ENCODE measurements around the gene ZBTB20.

GRCh38 chr3:114400371-114400770 lies 746.7 kb downstream of the ZBTB20 start:
- TF ChIP-seq, protein P1, sequence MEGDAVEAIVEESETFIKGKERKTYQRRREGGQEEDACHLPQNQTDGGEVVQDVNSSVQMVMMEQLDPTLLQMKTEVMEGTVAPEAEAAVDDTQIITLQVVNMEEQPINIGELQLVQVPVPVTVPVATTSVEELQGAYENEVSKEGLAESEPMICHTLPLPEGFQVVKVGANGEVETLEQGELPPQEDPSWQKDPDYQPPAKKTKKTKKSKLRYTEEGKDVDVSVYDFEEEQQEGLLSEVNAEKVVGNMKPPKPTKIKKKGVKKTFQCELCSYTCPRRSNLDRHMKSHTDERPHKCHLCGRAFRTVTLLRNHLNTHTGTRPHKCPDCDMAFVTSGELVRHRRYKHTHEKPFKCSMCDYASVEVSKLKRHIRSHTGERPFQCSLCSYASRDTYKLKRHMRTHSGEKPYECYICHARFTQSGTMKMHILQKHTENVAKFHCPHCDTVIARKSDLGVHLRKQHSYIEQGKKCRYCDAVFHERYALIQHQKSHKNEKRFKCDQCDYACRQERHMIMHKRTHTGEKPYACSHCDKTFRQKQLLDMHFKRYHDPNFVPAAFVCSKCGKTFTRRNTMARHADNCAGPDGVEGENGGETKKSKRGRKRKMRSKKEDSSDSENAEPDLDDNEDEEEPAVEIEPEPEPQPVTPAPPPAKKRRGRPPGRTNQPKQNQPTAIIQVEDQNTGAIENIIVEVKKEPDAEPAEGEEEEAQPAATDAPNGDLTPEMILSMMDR (IDR thresholded peaks at IDR 0.05; ENCODE audit: low read depth, low read length, poor library complexity, severe bottlenecking), result no peak
- no peak for TF ChIP-seq EZH2phosphoT487 (IDR thresholded peaks at IDR 0.05; ENCODE audit: borderline replicate concordance, low read length)
